Gastrocnemius medialis (tissue), 4 donors: ENCODE measurements around the gene GNAQ. TPM values are rescaled to one million over a fixed set of nuclear protein-coding genes. Genes with fewer than 3 reads are reported as not detected.
"Not testable (repeated sequence)": the region's sequence is repeated elsewhere in the genome, so short reads cannot be mapped to it uniquely, and the experiment has no call there.

Source experiments
- ATAC-seq, 2 donors: fragments of 150-250 bp; one replicate each; pipeline ENCODE4 v1.9.1; 2016
- DNase-seq, 2 donors: peaks; one replicate each; pipeline ENCODE4 v3.0.0-alpha.2; 2019
- H3K27ac ChIP-seq, 4 donors: fragments of 200-600 bp; sonication (generic); 1 replicate in 1 of 4; 2 replicates in 3 of 4; pipeline ENCODE4 v1.5.1; 2016 to 2018; ENCODE audit warnings: mild to moderate bottlenecking in 2 of 4, moderate library complexity in 1 of 4
- H3K27me3 ChIP-seq, 3 donors: fragments of 200-600 bp; sonication (generic) in 2 of 3; 1 replicate in 1 of 3; 2 replicates in 2 of 3; pipeline versions ENCODE4 v1.5.1 to v1.6.0; 2016 to 2019; ENCODE audit warnings: mild to moderate bottlenecking in 1 of 3, moderate library complexity in 1 of 3
- H3K36me3 ChIP-seq, 2 donors: fragments of 200-600 bp; sonication (generic) in 1 of 2; one replicate each; pipeline ENCODE4 v1.5.1; 2017 to 2018
- H3K4me1 ChIP-seq, 2 donors: fragments of 200-600 bp; sonication (generic) in 1 of 2; one replicate each; pipeline ENCODE4 v1.5.1; 2016 to 2017; ENCODE audit warnings: mild to moderate bottlenecking in 2 of 2
- H3K4me3 ChIP-seq, 4 donors: fragments of 200-600 bp; sonication (generic) in 3 of 4; 1 replicate in 1 of 4; 2 replicates in 3 of 4; pipeline ENCODE4 v1.5.1; 2016 to 2019; ENCODE audit warnings: mild to moderate bottlenecking in 2 of 4
- H3K9me3 ChIP-seq, 3 donors: fragments of 200-600 bp; sonication (generic) in 2 of 3; 1 replicate in 1 of 3; 2 replicates in 2 of 3; pipeline ENCODE4 v1.5.1; 2016 to 2019
- CTCF ChIP-seq, 5 experiments: fragments of 450-650 bp in 3 of 5; fragments of 200-600 bp in 2 of 5; sonication (generic) in 2 of 5; IDR thresholded peaks in 4 of 5; conservative IDR thresholded peaks in 1 of 5; 1 replicate in 4 of 5; 2 replicates in 1 of 5; pipeline ENCODE4 v1.5.1; 2016 to 2019; ENCODE audit warnings: antibody characterized with exemption in 5 of 5, mild to moderate bottlenecking in 3 of 5, moderate library complexity in 3 of 5
- POLR2A ChIP-seq, 2 donors: fragments of 450-650 bp; IDR thresholded peaks; one replicate each; pipeline ENCODE4 v1.6.1; 2017; ENCODE audit warnings: antibody characterized with exemption in 2 of 2, mild to moderate bottlenecking in 2 of 2, moderate library complexity in 2 of 2
- in situ Hi-C, 4 donors: fragments of 200-750 bp; cut with MboI; loops; one replicate each; pipeline versions ENCODE4 v1.15.0 to v1.8.0; 2017; ENCODE audit warnings: low sequenced_read_pairs in 4 of 4
- intact Hi-C: fragments of 100-400 bp; cut with DNase I; formaldehyde crosslinking; loops from one replicate; pipeline ENCODE4 v1.15.1; 2023; ENCODE audit warnings: low total_unique reads
- total RNA-seq, 4 donors: library from RNA; depleted of rRNA; stranded (reverse); fragments of >200 nt; gene quantifications; one replicate each; pipeline versions ENCODE4 v1.1.0 to v1.2.3, GENCODE V29; 2016

Gene GNAQ
- total RNA-seq, 4 donors from 2014 or later = 11.3 to 25.9 (median 18.7) TPM

- H3K4me3 ChIP-seq = no peak overlapping the region
- in situ Hi-C loops (loop anchor here in 1 of 4 donors (25.0 kb wide), 2 partner anchors 263 to 312 kb away; partner anchors contain the start of gene GNAQ), intact Hi-C loops (no loop called here)
- no peak overlapping the region for H3K27ac ChIP-seq
- ATAC-seq (no peak), DNase-seq (no peak)
- no peaks in the 10 kb centered on the region for H3K27me3 ChIP-seq
- TF ChIP-seq CTCF (IDR thresholded peaks at IDR 0.05 in 4 of 5, conservative IDR thresholded peaks at IDR 0.05 in 1 of 5) (no peak), POLR2A (IDR thresholded peaks at IDR 0.05) (no peak)
- peaks cover 4 to 5% of the 10 kb centered on the region in 2 donors for H3K4me1 ChIP-seq
- peaks cover 0 to 15% of the 10 kb centered on the region in 2 donors for H3K36me3 ChIP-seq
- no peaks in the 10 kb centered on the region for H3K9me3 ChIP-seq
Measured at GRCh38 chr9:77725046-77725694, 306.4 kb downstream of the GNAQ start.

DNA sequence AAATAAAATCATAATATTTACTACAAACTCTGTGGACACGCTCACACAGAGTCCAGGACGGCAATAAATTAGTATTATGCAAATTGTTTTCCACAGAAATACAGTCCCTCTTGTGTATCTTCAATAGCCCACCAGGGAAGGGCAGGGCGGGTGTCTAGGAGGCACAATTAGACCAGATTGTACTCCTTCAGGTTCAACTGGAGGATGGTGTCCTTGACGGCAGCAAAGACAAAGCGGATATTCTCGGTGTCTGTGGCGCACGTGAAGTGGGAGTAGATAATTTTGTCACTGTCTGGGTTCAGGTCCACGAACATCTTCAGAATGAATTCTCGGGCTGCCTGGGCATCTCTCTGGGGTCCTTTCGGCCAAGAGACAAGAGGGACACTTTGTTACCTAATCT is 310.5 kb downstream of the GNAQ start:
- in situ Hi-C loops, H3K9me3 ChIP-seq, H3K27ac ChIP-seq, H3K36me3 ChIP-seq, intact Hi-C loops, ATAC-seq, DNase-seq, H3K4me3 ChIP-seq, H3K27me3 ChIP-seq: not testable (repeated sequence)
- H3K4me1 ChIP-seq = peaks cover 7 to 13% of the 10 kb centered on the region in 2 donors

DNA sequence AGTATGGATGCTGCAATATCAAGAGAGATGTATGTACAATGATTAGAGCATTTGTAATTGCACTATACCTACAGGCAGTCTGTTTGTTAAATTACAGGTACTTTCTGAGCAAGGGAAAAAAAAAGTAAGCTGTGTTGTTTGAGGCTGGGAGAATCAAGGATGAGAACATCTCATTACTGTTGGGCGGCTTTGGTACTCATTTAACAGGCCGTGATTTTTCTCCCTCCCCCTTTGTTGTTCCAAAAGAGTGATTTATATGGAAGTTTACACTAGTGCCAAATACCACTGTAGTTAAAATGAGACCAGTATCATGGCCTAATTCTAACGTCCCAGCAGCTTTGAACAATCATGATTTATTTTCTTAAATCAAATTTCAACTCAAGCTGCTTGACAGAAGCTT is 312.3 kb downstream of the GNAQ start:
- H3K4me1 ChIP-seq = peaks cover 7 to 13% of the 10 kb centered on the region in 2 donors
- ATAC-seq (no peak), DNase-seq (no peak)
- no peak for TF ChIP-seq POLR2A (IDR thresholded peaks at IDR 0.05)
- TF ChIP-seq CTCF (IDR thresholded peaks at IDR 0.05 in 4 of 5, conservative IDR thresholded peaks at IDR 0.05 in 1 of 5) = no peak
- H3K4me3 ChIP-seq = no peak overlapping the region
- in situ Hi-C loops (no loop called here), intact Hi-C loops (no loop called here)
- no peaks in the 10 kb centered on the region for H3K9me3 ChIP-seq
- peak overlapping the region in 2 of 4 donors; percentile 29 to 52 for H3K27ac ChIP-seq
- no peaks in the 10 kb centered on the region for H3K36me3 ChIP-seq
- H3K27me3 ChIP-seq = no peaks in the 10 kb centered on the region

GRCh38 chr9:77718298-77718640 is 313.3 kb downstream of the GNAQ start:
- H3K27ac ChIP-seq, in situ Hi-C loops, intact Hi-C loops, H3K27me3 ChIP-seq, H3K36me3 ChIP-seq, DNase-seq, H3K9me3 ChIP-seq, ATAC-seq, H3K4me3 ChIP-seq: not testable (repeated sequence)
- peaks cover 7 to 13% of the 10 kb centered on the region in 2 donors for H3K4me1 ChIP-seq

DNA sequence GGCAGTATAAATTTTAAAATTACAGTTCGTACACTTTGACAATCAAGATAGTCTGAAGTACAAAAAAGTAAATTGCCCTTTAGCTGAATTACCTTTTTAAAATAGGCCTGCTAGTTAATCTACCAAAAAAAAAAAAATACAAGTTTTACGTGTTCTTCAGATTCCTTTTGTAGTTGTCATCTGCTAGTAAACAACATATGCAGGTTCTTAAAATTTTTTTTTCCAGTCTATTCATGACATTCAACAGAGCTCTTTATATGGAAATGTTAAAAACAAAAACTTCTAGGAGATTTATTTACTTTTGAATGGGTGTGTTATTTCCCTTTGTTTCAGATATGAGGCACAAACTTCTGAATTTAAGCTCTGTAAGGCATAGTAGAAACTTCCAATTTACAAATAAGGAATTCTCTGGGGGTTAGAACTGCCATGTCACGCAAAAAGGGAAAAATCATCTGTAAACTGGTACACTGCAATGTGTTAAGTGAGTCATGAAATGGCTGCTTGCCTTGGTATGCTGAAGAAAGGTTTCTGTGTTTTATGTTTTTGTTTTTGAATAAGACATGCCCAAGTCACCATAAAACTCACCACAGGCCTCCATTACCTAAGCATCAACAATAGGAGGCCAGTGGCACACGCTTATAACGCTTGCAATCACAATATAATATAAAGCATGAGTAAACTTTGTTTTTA is 313.9 kb downstream of the GNAQ start:
- in situ Hi-C loops = not testable (repeated sequence)

DNA sequence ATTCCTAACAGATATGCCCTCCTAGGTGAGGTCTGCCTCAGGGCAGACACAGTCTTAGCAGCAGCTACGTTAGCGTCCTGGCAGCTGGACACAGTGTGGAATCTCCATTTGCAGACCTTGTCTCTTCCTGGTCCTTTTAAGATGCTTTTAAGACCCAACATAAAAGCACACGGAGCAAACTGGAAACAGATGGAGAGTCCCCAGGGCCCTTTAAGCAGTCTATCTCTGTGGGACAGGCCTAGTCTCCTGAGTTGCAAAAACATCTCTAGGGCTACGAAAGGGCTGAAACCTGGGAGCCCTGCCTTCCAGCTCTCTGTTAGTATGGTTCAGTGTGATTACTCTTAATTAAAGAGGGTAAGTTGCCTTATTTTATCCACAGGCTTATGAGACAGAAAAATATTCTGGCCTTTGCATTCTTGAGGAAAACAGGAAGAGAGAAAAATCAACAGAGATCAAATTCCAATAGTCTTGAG is 317.5 kb downstream of the GNAQ start:
- Histone ChIP-seq H3K9me3 (no peaks in the 10 kb centered on the region), H3K27ac (no peak overlapping the region), H3K4me3 (no peak overlapping the region), H3K4me1 (peaks cover 0 to under 1% of the 10 kb centered on the region in 2 donors), H3K27me3 (no peaks in the 10 kb centered on the region), H3K36me3 (no peaks in the 10 kb centered on the region)
- in situ Hi-C loops = no loop called here
- no peak for DNase-seq
- intact Hi-C loops = no loop called here
- TF ChIP-seq CTCF (IDR thresholded peaks at IDR 0.05 in 4 of 5, conservative IDR thresholded peaks at IDR 0.05 in 1 of 5) = no peak
- no peak for TF ChIP-seq POLR2A (IDR thresholded peaks at IDR 0.05)
- no peak for ATAC-seq

More for the DNA sequence above, 313.9 kb downstream of the GNAQ start:
- H3K4me1 ChIP-seq = peaks cover 7 to 13% of the 10 kb centered on the region in 2 donors
- H3K4me3 ChIP-seq, H3K36me3 ChIP-seq, H3K27ac ChIP-seq, ATAC-seq, H3K9me3 ChIP-seq, DNase-seq, H3K27me3 ChIP-seq, intact Hi-C loops: not testable (repeated sequence)
